K562 (cell line): ENCODE results near the gene FKBP8. TPM values are rescaled to one million over a fixed set of nuclear protein-coding genes. Genes with fewer than 3 reads are reported as not detected.
A peak's percentile ranks its signal among the peaks of the same experiment; 100 is the strongest.

Experiments
- ARNT ChIP-seq, 2 experiments: fragments of 450-650 bp; IDR thresholded peaks; 2 replicates each; pipeline ENCODE4 v1.6.1; 2016; ENCODE audit warnings: mild to moderate bottlenecking in 1 of 2
- CHD4 ChIP-seq: fragments of 200-600 bp; sonication (generic); IDR thresholded peaks from 3 replicates; pipeline ENCODE4 v1.6.1; 2012; ENCODE audit warnings: low read depth, mild to moderate bottlenecking, mixed read lengths, low read length, inconsistent platforms; ENCODE audit not compliant: insufficient read depth, insufficient replicate concordance, poor library complexity, severe bottlenecking
- ELF2 ChIP-seq: fragments of 250-450 bp; sonication (Bioruptor Pico); IDR thresholded peaks from 2 replicates; pipeline ENCODE4 v1.5.0; 2021; ENCODE audit warnings: mild to moderate bottlenecking
- ESRRB ChIP-seq: fragments of 250-450 bp; sonication (Bioruptor Pico); IDR thresholded peaks from 2 replicates; pipeline ENCODE4 v1.5.0; 2020; ENCODE audit warnings: mild to moderate bottlenecking, moderate library complexity, borderline replicate concordance
- ETS2 ChIP-seq: IDR thresholded peaks from 2 replicates; pipeline ENCODE4 v1.6.1; 2016; ENCODE audit warnings: borderline replicate concordance, missing genetic modification characterization, mild to moderate bottlenecking, moderate library complexity, missing compliant biosample characterization; ENCODE audit not compliant: poor library complexity, severe bottlenecking
- ETV5 ChIP-seq: sonication (generic); formaldehyde crosslinking; IDR thresholded peaks from 2 replicates; pipeline ENCODE4 v1.4.0; 2020; ENCODE audit warnings: low read depth, mild to moderate bottlenecking, missing genetic modification reagents
- GABPB1 ChIP-seq: sonication (generic); formaldehyde crosslinking; IDR thresholded peaks from 2 replicates; pipeline ENCODE4 v1.8.0; 2022; ENCODE audit warnings: mild to moderate bottlenecking, missing genetic modification reagents
- GABPB2 ChIP-seq: fragments of 250-450 bp; sonication (Bioruptor Pico); conservative IDR thresholded peaks from 2 replicates; pipeline ENCODE4 v1.5.1; 2021; ENCODE audit warnings: mild to moderate bottlenecking
- HDAC2 ChIP-seq: fragments of 450-650 bp; IDR thresholded peaks from 2 replicates; pipeline ENCODE4 v1.6.1; 2016; ENCODE audit warnings: mild to moderate bottlenecking
- HNRNPL ChIP-seq: fragments of 200-400 bp; formaldehyde crosslinking; IDR thresholded peaks from 2 replicates; pipeline ENCODE4 v1.6.1; 2017; ENCODE audit warnings: low read depth, mild to moderate bottlenecking, low read length
- MLLT1 ChIP-seq, 2 experiments: fragments of 450-650 bp; IDR thresholded peaks; 2 replicates each; pipeline ENCODE4 v1.6.1; 2016
- NCOR1 ChIP-seq: fragments of 450-650 bp; IDR thresholded peaks from 2 replicates; pipeline ENCODE4 v1.6.1; 2016; ENCODE audit warnings: mild to moderate bottlenecking, moderate library complexity
- NFIX ChIP-seq: fragments of 250-450 bp; sonication (Bioruptor Pico); IDR thresholded peaks from 2 replicates; pipeline ENCODE4 v1.4.0; 2020; ENCODE audit warnings: low read depth, mild to moderate bottlenecking, moderate library complexity
- PHF21A ChIP-seq: fragments of 450-650 bp; IDR thresholded peaks from 2 replicates; pipeline ENCODE4 v1.6.1; 2017; ENCODE audit warnings: low read depth, borderline replicate concordance
- POU5F1 ChIP-seq: fragments of 150-350 bp; IDR thresholded peaks from 2 replicates; pipeline ENCODE4 v1.6.1; 2014; ENCODE audit warnings: borderline replicate concordance, low read length, low read depth, mild to moderate bottlenecking; ENCODE audit not compliant: partially characterized antibody
- PTRF ChIP-seq: fragments of 450-650 bp; IDR thresholded peaks from 2 replicates; pipeline ENCODE4 v1.6.1; 2016; ENCODE audit warnings: mild to moderate bottlenecking, missing genetic modification characterization, missing compliant biosample characterization
- SOX6 ChIP-seq: fragments of 450-650 bp; IDR thresholded peaks from 2 replicates; pipeline ENCODE4 v1.6.1; 2014; ENCODE audit warnings: mild to moderate bottlenecking
- XRCC4 ChIP-seq: IDR thresholded peaks from one replicate; pipeline ENCODE4 v1.6.1; 2011; ENCODE audit not compliant: insufficient read depth, insufficient read length; ENCODE audit errors: extremely low read depth
- ZFP30 ChIP-seq: fragments of 250-450 bp; sonication (Bioruptor Pico); IDR thresholded peaks from 2 replicates; pipeline ENCODE4 v1.8.0; 2022; ENCODE audit warnings: moderate library complexity, mild to moderate bottlenecking, inconsistent platforms, borderline replicate concordance
- ZFPM2 ChIP-seq: fragments of 250-450 bp; sonication (Bioruptor Pico); IDR thresholded peaks from 2 replicates; pipeline ENCODE4 v1.5.1; 2022; ENCODE audit warnings: mild to moderate bottlenecking
- ZNF12 ChIP-seq: sonication (generic); formaldehyde crosslinking; IDR thresholded peaks from 2 replicates; pipeline ENCODE4 v1.4.0; 2020; ENCODE audit warnings: mild to moderate bottlenecking, missing genetic modification reagents
- ZNF274 ChIP-seq: IDR thresholded peaks from 2 replicates; pipeline ENCODE4 v1.6.1; 2011; ENCODE audit warnings: low read depth, mild to moderate bottlenecking, low read length, moderate library complexity, borderline replicate concordance
- ZNF57 ChIP-seq: fragments of 450-650 bp; formaldehyde crosslinking; IDR thresholded peaks from 2 replicates; pipeline ENCODE4 v1.4.0; 2020; ENCODE audit warnings: mild to moderate bottlenecking, moderate library complexity
- ZNF778 ChIP-seq: fragments of 450-650 bp; formaldehyde crosslinking; IDR thresholded peaks from 2 replicates; pipeline ENCODE4 v1.4.0; 2020; ENCODE audit warnings: mild to moderate bottlenecking, moderate library complexity
- polyA plus RNA-seq, 8 experiments: library from polyadenylated mRNA; depleted of rRNA in 4 of 8; stranded (reverse) in 5 of 8; unstranded in 3 of 8; fragments of >200 nt; fragmentation: Nextera tagmentation in 2 of 8; fragmentation: Illumina TruSeq in 1 of 8; extraction: Ambion mirVana in 2 of 8; extraction: Trizol in 1 of 8; gene quantifications; 2 replicates each; pipeline versions ENCODE4 v1.2.1 to v1.2.3, GENCODE V29; 2011 to 2014; ENCODE audit warnings: inconsistent platforms in 1 of 8, missing spikeins in 1 of 8
- total RNA-seq, 7 experiments: library from RNA; depleted of rRNA in 6 of 7; stranded (reverse); fragments of >200 nt in 6 of 7; fragmentation: Illumina TruSeq in 2 of 7; extraction: Trizol in 2 of 7; gene quantifications; 2 replicates each; pipeline versions ENCODE4 v1.2.1 to v1.2.3, GENCODE V29; 2011 to 2021; ENCODE audit warnings: low replicate concordance in 1 of 7
- TF ChIP-seq, protein P1 (sequence below): fragments of 250-450 bp; sonication (Bioruptor Pico); IDR thresholded peaks from 2 replicates; pipeline ENCODE4 v1.9.0; 2021; ENCODE audit warnings: mild to moderate bottlenecking
- TF ChIP-seq, protein P2 (sequence below), 3 experiments: IDR thresholded peaks in 2 of 3; conservative IDR thresholded peaks in 1 of 3; 2 replicates each; pipeline ENCODE4 v1.5.1; 2011 to 2012; ENCODE audit warnings: low read length in 3 of 3, mild to moderate bottlenecking in 3 of 3, control low read depth in 2 of 3, improper control_type of control experiment in 1 of 3, inconsistent platforms in 1 of 3, low read depth in 1 of 3, mixed read lengths in 1 of 3, moderate library complexity in 1 of 3; ENCODE audit not compliant: insufficient read depth in 2 of 3

FKBP8 gene
- total and polyA plus RNA-seq, 9 of the 15 experiments (the other 6 are each of a cell fraction or from before 2014, with no cell fraction given): 0.46 to 236 (median 104) TPM

DNA sequence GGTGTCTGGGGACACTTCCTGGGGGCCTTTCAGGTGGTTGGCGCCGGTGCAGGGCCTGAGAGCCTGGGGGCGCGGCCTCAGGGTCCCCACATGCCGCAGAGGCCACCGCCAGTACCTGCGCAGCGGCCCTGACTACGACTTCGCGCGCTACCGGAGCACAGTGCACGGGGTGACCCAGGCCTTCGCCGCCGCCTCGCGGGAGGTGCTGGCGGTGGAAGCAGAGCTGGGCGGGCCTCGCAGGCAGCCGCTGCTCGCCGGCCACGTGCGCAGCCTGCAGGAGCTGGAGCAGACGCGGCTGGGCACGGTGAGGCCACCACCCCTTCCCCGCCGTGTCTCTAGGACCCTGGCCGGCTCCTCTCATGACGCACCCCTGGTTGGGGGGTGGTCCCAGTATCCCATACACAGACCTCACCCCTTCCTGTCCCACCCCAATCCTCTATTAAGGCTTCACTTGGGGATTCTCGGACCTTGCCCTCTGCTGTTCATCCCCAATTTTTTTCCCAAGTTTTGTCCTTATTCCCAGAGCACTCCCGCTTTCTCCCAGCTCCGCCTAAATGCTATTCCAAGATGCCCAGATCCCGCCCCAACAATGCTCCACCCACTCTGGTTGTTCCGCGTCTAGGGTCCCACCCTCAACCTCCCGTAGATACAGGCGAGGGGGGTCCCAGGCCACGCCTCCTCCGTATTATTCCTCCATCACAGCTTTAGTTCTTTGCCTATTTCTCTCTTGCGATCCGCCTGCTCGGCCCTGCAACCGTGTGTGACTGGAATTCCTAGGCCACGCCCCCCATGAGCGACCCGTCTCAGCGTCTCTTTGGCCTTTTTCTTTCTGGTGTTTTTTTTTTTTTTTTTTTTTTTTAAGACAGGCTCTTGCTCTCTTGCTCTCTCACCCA lies 46.3 kb upstream of the FKBP8 start (continued):
- no peak for TF ChIP-seq ARNT (IDR thresholded peaks at IDR 0.05)
- no peak for TF ChIP-seq ELF2
- no peak for TF ChIP-seq NCOR1
- peak in 1 of 2 experiments; percentile 92; a peak in 1 of 4 replicates for TF ChIP-seq MLLT1 (IDR thresholded peaks at IDR 0.05)
- TF ChIP-seq, protein P1, sequence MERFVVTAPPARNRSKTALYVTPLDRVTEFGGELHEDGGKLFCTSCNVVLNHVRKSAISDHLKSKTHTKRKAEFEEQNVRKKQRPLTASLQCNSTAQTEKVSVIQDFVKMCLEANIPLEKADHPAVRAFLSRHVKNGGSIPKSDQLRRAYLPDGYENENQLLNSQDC: no peak
- TF ChIP-seq, protein P2, sequence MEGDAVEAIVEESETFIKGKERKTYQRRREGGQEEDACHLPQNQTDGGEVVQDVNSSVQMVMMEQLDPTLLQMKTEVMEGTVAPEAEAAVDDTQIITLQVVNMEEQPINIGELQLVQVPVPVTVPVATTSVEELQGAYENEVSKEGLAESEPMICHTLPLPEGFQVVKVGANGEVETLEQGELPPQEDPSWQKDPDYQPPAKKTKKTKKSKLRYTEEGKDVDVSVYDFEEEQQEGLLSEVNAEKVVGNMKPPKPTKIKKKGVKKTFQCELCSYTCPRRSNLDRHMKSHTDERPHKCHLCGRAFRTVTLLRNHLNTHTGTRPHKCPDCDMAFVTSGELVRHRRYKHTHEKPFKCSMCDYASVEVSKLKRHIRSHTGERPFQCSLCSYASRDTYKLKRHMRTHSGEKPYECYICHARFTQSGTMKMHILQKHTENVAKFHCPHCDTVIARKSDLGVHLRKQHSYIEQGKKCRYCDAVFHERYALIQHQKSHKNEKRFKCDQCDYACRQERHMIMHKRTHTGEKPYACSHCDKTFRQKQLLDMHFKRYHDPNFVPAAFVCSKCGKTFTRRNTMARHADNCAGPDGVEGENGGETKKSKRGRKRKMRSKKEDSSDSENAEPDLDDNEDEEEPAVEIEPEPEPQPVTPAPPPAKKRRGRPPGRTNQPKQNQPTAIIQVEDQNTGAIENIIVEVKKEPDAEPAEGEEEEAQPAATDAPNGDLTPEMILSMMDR (IDR thresholded peaks at IDR 0.05 in 2 of 3, conservative IDR thresholded peaks at IDR 0.05 in 1 of 3; ENCODE audit: insufficient read depth in 2 of 3, low read depth in 1 of 3, low read length in 3 of 3): peak; percentile 24 to 57 (median 30); a peak in 4 of 6 replicates
- TF ChIP-seq HDAC2: no peak
- no peak for TF ChIP-seq NFIX
- no peak for TF ChIP-seq ETS2 (tag)
- no peak for TF ChIP-seq XRCC4
- TF ChIP-seq ESRRB (CRISPR knock-in tag): no peak
- no peak for TF ChIP-seq ZFP30 (CRISPR knock-in tag)
- TF ChIP-seq CHD4: no peak
- no peak for TF ChIP-seq PHF21A
- TF ChIP-seq ZNF778 (CRISPR knock-in tag): no peak
- TF ChIP-seq ZNF274: no peak
- TF ChIP-seq POU5F1: no peak
- TF ChIP-seq GABPB2: no peak
- no peak for TF ChIP-seq ZFPM2 (CRISPR knock-in tag)
- TF ChIP-seq ZNF57: no peak
- no peak for TF ChIP-seq SOX6
- TF ChIP-seq ETV5: no peak; the same call in 1 of the 2 replicates
- TF ChIP-seq PTRF (tag): no peak
- TF ChIP-seq HNRNPL: no peak
- peak; percentile 72; the same call in 1 of the 2 replicates for TF ChIP-seq GABPB1
- peak; percentile 21; the same call in 1 of the 2 replicates for TF ChIP-seq ZNF12 (CRISPR knock-in tag)
